GM19395 (cell line): ENCODE data around the gene USP25.

Source experiments
- ATAC-seq: cut with Tn5 transposase; IDR thresholded peaks from one replicate; pipeline ENCODE4 v1.9.1; 2021; ENCODE audit warnings: mild to moderate bottlenecking, moderate library complexity; ENCODE audit not compliant: unreplicated experiment

USP25 gene, protein sequence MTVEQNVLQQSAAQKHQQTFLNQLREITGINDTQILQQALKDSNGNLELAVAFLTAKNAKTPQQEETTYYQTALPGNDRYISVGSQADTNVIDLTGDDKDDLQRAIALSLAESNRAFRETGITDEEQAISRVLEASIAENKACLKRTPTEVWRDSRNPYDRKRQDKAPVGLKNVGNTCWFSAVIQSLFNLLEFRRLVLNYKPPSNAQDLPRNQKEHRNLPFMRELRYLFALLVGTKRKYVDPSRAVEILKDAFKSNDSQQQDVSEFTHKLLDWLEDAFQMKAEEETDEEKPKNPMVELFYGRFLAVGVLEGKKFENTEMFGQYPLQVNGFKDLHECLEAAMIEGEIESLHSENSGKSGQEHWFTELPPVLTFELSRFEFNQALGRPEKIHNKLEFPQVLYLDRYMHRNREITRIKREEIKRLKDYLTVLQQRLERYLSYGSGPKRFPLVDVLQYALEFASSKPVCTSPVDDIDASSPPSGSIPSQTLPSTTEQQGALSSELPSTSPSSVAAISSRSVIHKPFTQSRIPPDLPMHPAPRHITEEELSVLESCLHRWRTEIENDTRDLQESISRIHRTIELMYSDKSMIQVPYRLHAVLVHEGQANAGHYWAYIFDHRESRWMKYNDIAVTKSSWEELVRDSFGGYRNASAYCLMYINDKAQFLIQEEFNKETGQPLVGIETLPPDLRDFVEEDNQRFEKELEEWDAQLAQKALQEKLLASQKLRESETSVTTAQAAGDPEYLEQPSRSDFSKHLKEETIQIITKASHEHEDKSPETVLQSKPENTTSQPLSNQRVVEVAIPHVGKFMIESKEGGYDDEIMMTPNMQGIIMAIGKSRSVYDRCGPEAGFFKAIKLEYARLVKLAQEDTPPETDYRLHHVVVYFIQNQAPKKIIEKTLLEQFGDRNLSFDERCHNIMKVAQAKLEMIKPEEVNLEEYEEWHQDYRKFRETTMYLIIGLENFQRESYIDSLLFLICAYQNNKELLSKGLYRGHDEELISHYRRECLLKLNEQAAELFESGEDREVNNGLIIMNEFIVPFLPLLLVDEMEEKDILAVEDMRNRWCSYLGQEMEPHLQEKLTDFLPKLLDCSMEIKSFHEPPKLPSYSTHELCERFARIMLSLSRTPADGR

DNA sequence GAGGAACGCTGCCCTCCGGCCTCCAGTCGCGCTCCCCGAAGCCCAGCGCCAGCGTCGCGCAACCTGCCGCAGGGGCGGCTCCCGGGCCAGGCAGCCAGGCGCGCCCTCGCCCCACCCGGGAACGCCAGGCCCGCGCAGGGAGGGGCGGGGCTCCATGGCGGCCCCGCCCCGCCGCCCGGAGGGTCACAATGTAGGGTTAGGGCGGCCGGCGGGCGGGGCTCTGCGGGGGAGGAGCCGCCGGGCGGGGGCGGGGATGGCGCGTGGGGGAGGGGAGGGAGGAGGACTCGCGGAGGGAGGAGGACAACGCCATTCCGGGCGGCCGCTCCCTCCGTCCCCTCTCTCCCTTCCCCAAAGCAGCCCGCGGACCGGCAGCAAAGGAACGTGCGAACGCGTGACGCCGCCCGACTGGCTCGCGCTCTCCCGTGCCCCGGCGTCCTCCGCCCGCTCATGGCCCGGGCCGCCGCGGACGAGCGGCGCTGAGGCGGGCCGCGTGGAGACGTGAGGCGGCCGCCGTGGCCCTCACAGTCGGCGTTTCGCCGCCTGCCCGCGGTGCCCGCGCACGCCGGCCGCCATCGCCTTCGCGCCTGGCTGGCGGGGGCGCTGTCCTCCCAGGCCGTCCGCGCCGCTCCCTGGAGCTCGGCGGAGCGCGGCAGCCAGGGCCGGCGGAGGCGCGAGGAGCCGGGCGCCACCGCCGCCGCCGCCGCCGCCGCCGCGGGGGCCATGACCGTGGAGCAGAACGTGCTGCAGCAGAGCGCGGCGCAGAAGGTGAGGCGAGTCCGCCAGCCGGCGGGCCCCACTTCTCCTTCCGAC is at the start of gene USP25:
Gene USP25, plus strand, starts transcription at position 309 of the 810 bp plus-strand sequence. Its CDS starts 412 bp downstream, at position 721.
- ATAC-seq = peak; percentile 59

DNA sequence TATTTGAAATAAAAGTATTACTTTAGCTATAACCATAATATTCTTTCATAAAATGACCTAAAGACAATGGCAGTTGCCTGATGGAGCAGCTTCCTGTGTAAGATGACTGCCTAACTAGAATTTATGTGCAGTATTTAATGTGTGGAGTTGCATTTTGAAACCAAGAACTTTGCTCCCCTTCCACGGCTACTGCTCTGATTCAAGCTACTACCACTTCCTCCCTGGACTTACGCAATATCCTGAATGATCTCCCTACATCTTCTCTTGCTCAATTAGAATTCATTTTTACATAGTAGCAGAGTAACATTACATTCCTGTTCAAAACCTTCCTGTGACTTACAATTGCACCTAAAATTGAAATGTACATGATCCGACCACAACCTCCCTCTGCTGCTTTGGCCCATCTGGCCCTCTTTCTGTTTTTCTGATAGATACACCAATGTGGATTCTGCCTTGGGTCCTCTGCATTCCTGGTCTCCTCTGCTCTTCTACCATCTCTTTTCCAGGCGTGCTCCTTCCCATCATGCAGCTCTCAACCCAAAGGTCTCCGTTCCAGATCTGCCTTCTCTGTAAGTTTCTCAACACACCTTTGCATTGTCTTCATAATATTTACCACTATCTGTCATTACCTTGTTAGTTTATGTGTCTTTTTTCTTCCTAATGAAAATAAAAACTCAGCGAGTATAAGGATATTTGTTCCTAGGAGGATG is 47.4 kb upstream of the USP25 start:
- no peak for ATAC-seq

DNA sequence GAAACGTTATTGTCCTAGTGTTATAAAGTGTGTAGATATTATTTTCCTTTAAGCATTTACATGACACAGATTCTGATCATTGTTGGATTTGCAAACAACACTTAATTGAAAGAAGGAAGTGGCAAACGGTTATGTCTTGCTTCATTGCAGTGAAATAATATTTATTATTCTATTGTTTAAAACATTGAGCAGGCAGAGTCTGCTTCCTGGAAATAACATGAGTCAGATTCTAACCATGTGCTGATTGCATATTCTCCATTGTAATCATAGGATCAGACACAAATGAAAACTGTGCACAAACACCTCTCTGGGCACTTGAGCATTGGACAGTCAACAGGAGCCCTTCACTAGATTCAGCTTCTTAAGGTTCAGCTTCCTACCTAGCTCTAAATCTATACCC is 46.8 kb upstream of the USP25 start:
- no peak for ATAC-seq

DNA sequence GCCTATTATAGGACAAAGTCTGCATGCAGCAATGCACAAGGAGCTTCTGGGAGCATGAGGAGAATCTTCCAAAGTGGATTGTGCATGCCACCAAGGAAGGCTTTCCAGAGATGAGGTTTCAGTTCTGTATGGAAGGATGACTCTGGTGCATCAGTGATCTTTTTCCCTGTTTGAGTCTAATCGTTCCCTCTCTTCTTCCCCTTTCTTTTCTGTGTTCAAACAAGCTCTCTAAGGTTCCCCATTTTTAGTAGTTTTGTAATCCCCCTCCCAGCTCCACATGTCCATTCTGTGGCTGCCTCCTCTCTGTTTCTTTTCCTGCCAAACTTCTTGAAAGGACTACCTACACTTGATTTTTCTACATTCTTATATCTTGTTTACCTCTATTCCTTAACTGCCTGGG is 43.3 kb upstream of the USP25 start:
- ATAC-seq = no peak

DNA sequence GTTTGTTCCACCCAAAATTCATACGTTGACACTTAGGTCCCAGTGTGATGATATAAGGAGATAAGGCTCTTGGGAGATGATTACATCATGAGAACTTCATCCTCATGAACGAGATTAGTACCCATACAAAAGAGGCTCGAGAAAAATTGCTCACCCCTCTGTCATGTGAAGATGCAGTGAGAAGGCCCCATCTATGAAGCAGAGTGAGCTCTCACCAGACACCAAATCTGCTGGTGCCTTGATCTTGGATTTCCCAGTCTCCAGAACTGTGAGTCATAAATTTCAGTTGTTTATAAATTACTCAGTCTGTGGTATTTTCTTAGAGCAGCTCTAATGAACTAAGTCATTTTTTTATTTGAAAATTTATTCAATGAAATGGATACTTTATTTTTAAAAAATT is 42.6 kb upstream of the USP25 start:
- ATAC-seq = no peak

DNA sequence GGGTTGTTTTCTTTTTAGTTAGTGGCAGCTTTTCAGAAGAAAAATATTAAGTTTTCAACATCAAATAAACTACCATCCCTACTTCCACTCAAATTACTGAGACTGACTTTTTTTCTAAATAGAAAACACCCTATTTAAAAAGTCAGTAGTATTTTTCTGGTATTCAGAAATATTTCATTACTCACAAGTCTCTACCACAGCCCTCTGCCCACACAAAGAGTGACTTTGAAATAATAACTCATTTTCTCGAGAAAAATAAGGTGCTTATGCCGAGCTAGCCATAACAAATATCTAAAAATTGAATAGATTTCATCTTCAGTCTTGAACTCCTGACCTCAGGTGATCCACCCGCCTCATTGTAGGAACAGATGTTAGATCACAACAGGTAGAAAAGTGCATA is 41.8 kb upstream of the USP25 start:
- no peak for ATAC-seq

DNA sequence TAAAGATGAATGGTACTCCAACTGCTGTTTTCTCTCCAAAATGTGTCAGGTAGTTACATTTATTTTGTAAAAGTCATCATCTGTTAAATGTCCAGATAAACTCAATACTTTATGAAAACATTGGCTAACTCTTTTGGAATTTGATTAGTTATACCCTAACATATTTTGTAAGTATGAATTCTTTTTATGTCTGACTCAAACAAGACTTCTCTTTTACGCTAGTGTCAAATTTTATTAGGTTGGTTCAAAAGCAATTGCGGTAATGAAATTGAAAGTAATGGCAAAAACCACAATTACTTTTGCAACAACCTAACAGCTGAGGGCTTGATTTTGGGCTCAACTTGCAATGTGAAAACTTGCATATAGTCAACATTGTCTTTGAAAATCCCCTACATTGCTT is 41.0 kb upstream of the USP25 start:
- no peak for ATAC-seq

DNA sequence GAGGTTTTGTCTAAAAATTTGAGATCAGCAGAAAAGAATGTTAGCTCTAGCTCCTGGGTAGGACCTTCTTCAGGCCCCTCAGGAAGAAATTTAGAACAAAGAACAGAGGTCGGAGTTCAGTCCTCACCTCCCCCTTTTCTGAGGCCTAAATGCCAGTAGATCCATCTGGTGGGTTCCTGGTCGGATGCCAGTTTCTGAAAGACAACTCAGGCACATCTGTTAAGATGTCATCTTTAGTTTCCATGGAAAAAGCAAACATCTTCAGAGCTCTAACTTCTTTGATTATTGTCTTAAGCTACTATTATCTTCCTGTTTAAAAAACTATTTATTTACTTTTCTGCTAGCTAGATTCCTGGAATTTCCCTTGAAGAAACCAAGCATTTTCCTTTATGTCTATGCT is 37.1 kb upstream of the USP25 start:
- ATAC-seq = no peak

DNA sequence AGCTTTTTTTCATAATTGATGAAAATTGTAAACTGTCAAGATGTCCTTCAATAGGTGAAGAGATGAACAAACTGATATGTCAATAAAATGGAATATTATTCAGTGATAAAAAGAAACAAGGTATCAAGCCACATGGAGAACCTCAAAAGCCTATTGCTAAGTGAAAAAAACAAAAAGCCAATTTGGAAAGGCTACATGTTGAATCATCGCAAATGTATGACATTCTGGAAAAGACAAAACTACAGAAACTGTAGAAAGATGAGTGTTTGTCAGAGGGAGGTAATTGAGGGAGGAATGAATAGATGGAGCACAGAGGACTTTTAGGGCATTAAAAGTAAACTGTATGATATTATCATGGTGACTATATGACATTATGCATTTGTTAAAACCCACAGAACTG is 34.5 kb upstream of the USP25 start:
- ATAC-seq = no peak

DNA sequence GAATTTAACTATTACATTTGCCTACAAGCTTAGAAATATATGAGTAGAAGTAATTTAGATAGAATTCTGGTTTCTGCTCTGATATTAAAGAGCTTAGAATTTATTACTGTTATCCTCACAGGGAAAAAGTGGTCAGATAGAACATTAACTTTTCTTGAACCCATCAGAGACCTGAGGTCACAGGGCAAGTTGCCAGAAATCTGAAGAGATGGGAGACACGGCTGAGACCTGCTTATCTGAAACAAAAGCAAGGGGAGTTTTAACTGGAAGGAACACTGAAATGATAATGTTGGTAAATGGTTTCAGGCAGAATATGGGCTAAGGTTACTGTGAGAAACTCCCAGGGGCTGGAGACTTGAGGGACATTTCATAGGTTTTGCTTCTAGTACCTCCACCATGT is 28.0 kb upstream of the USP25 start:
- ATAC-seq = no peak

DNA sequence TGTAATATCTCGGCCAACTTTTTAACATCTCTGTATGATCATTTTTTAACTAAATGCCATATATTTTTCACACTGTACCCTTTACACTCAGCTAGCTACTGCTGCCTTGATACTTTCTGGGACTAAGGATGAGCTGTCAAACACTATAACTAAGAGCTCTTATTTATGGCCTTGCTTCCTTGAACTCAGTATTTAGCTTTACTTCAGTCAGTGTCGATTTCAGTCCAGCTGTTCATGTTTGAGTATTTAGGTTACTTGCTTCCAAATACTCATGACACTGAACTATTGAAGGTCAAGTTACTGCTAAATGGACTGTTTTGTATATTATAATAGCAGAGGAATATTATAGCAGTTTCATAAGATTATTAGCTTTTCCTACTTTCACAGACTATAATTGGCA is 25.9 kb upstream of the USP25 start:
- no peak for ATAC-seq

DNA sequence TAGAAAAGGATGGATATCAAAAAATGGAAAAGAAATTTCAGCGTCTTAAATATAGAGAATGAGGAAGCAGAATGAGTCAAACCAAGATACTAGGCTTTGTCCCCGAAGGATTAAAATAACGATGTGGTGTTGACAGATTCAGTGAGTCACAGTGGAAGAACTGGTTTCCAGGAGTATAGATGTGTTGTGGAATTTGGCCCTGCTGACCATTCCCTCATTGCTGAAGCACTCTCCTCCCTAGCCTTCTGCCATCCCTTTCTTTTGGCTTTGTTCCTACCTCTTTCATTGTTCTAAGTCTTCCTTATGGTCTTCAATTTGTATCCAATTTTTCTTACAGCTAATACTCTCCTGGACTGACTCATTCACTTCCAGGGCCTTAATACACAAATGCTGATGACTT is 23.1 kb upstream of the USP25 start:
- ATAC-seq = no peak

DNA sequence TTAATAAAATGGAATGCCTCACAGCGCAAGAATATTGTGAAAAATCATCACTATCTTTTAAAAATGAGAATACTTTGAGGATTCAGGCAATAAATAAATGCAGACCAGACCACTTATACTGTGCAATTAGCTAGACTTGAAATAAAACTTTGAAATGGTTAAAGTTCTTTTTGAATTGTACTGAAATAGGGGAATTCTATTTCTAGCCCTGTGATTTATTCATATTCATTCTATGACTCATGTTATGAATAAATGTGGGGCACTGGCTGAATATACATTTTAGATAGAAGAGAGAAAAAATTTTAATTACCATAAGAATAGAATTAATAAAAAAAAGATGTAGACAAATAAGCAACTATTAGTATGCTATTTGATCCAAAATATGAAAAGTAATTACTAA is 16.4 kb upstream of the USP25 start:
- ATAC-seq = no peak

DNA sequence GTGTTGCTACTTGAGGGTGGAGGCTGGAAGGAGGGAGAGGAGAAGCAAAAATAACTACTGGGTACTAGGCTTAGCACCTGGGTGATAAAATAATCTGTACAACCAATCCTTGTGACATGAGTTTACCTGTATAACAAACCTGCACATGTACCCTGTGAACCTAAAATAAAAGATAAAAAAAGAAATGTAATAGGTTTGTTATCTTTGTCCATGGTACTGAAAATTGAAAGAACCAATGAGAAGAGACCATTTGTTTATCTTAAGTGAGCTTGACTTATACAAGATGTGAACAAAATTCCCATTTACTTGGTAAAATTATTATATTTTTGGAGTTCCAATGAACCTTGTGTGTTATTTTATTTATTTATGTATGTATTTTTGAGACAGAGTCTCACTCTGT is 11.1 kb upstream of the USP25 start:
- no peak for ATAC-seq

DNA sequence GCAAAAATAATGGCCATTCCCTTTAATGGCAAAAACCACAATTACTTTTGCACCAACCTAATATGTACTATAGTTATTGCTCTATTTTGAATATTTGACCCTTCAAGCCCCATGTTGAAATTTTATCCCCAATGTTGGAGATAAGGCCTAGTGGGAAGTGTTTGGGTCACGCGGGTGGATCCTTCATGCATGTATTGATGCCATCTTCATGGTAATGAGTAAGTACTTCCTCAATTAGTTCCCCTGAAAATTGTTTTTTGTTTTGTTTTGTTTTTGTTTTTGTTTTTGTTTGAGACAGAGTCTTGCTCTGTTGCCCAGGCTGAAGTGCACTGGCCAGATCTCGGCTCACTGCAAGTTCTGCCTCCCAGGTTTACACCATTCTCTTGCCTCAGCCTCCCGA is 9.8 kb upstream of the USP25 start:
- no peak for ATAC-seq

DNA sequence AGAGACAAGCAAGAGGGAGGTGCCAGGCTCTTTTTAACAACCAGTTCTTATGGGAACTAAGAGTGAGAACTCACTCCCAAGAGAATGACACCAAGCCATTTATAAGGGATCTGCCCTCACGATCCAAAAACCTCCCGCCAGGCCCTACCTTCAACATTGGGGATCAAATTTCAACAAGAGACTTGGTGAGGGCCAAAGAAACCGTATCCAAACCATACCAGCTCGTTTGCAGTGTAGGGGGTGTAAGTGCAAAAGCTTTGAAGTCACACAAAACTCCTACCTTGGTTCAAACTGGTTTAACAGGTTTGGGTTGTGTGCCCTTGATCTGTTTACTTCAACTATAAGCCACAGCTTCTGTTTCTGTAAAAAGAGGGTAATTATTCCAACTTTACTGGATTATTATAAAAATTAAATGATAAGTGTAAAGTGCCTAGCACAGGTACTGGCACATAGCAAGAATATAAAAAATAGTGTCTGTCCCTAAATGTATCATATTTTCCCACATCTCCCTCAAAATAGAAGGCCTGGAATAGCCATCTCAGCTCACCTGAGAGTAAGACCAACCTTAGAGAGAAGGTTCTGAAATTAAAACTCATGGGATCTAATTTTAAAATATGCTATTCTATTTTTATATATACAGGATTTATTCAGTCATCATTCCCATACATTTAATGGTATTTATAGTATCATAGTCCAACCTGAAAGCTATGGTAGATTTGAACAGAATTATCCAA is 7.0 kb upstream of the USP25 start:
- no peak for ATAC-seq

DNA sequence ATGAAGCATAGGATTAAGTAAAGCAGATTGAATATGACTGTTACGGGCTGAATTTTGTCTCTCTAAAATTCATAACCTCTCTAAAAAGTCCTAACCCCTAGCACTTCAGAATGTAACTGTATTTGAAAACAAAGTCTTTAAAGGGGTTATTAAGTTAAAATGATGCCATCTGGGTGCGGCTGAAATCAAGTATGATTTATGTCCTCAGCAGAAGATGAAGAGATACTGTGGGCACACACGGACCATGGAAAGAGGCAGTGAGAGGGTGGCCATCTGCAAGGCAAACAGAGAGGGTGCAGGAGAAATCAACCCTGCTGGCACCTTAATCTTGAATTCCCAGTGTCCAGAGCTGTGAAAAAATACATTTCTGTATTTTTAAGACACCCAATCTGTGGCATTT is 3.8 kb upstream of the USP25 start:
- ATAC-seq = no peak

DNA sequence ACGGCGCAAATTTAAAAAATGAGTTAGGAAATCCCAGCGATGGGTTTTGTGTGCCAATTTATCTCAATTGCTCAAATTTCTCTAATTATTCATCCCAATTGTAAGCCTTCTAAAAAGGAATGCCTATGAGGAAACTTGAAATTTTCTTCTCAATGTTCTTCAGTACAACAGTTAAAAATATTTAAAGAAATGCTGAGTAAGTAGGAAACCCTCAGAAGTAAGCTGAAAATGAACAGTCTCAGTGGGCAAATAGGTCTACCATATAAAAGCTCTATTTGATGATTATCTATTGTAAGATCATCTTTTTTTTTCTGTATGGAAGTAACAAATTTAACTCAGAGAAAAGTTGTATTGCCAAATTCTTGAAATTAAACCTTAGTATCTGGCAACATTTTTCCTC is 1.7 kb upstream of the USP25 start:
- no peak for ATAC-seq

DNA sequence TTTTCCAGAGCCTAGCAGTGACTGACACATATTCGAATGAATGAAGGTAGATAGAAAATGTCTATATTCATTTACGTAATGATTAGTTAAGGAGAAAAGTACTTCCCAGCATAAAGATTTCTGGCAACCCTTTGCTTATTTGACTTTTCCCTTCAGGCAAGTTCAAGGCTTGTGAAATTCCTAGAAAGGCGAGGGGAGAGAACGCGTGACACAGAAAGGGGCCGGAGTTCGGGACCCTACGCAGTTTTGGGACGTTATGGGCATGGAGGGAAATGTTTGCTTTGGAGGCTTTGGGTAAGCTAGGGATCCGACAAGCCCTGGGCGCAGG is 472 bp upstream of the USP25 start:
- no peak for ATAC-seq
